Measurements from ENCODE around the gene CARD9.

- TF ChIP-seq CTCF (conservative IDR thresholded peaks at IDR 0.05) (no peak), ZFX (IDR thresholded peaks at IDR 0.05) (no peak)
Measured at GRCh38 chr9:136361047-136361753, 12.3 kb downstream of the CARD9 start.
